Smooth muscle cell (in vitro differentiated cells): ENCODE results near the gene GPS2. TPM values are rescaled to one million over a fixed set of nuclear protein-coding genes. Genes with fewer than 3 reads are reported as not detected.
"Not testable (repeated sequence)": the region's sequence is repeated elsewhere in the genome, so short reads cannot be mapped to it uniquely, and the experiment has no call there.

Experiments
- DNase-seq: peaks from one replicate; lab custom pipeline; 2025; ENCODE audit not compliant: unreplicated experiment; lab: John Stamatoyannopoulos, UW
- H2AFZ ChIP-seq: fragments of 200-600 bp; sonication (generic); 2 replicates; pipeline ENCODE4 v1.6.0; 2016; ENCODE audit warnings: antibody characterized with exemption, low read depth, mild to moderate bottlenecking
- H3F3A ChIP-seq: fragments of 200-600 bp; sonication (generic); 2 replicates; pipeline ENCODE4 v1.6.0; 2017; ENCODE audit warnings: antibody characterized with exemption, low read depth
- H3K27ac ChIP-seq: fragments of 200-600 bp; sonication (generic); 2 replicates; pipeline ENCODE4 v1.5.1; 2016; ENCODE audit warnings: low read depth, mild to moderate bottlenecking
- H3K27me3 ChIP-seq: fragments of 200-600 bp; sonication (generic); 2 replicates; pipeline ENCODE4 v1.6.1; 2016; ENCODE audit warnings: low read depth, mild to moderate bottlenecking
- H3K36me3 ChIP-seq: fragments of 200-600 bp; sonication (generic); 2 replicates; pipeline ENCODE4 v1.5.1; 2016; ENCODE audit warnings: low read depth
- H3K4me1 ChIP-seq: fragments of 200-600 bp; sonication (generic); 2 replicates; pipeline ENCODE4 v1.5.1; 2016; ENCODE audit warnings: low read depth
- H3K4me2 ChIP-seq: fragments of 200-600 bp; sonication (generic); 2 replicates; pipeline ENCODE4 v1.6.0; 2016; ENCODE audit warnings: mild to moderate bottlenecking
- H3K4me3 ChIP-seq: fragments of 200-600 bp; sonication (generic); 2 replicates; pipeline ENCODE4 v1.5.1; 2016; ENCODE audit warnings: mild to moderate bottlenecking
- H3K79me2 ChIP-seq: fragments of 200-600 bp; sonication (generic); 2 replicates; pipeline ENCODE4 v1.6.0; 2016; ENCODE audit warnings: low read depth, mild to moderate bottlenecking
- H3K9ac ChIP-seq: fragments of 200-600 bp; sonication (generic); 2 replicates; pipeline ENCODE4 v1.6.0; 2016; ENCODE audit warnings: low read depth
- H3K9me3 ChIP-seq: fragments of 200-600 bp; sonication (generic); replicated peaks from 2 replicates; pipeline ENCODE4 v1.5.1; 2016; ENCODE audit warnings: low read depth
- H4K20me1 ChIP-seq: fragments of 200-600 bp; sonication (generic); 2 replicates; pipeline ENCODE4 v1.6.0; 2016; ENCODE audit warnings: low read depth
- WGBS: methylation state at CpG from one replicate; pipeline ENCODE4 v1.1.7; 2016; ENCODE audit warnings: low lambda C conversion rate; 5-methylcytosine and 5-hydroxymethylcytosine counted together
- polyA plus RNA-seq: library from polyadenylated mRNA; unstranded; fragments of >200 nt; fragmentation: Nextera tagmentation; extraction: Ambion mirVana; gene quantifications from 2 replicates; pipeline ENCODE4 v1.2.1, GENCODE V29; 2016
- total RNA-seq: library from RNA; depleted of rRNA; stranded (reverse); fragments of >200 nt; gene quantifications from 2 replicates; pipeline ENCODE4 v1.2.3, GENCODE V29; 2014
- TF ChIP-seq, protein P1 (sequence below): fragments of 200-600 bp; sonication (generic); IDR thresholded peaks from 2 replicates; pipeline ENCODE4 v1.5.1; 2017; ENCODE audit warnings: borderline replicate concordance, mild to moderate bottlenecking, antibody characterized with exemption; ENCODE audit not compliant: insufficient read depth, poor library complexity, severe bottlenecking

GPS2 gene
- total and polyA plus RNA-seq, 2 experiments from 2014 or later = 40.3 to 77.0 TPM

DNA sequence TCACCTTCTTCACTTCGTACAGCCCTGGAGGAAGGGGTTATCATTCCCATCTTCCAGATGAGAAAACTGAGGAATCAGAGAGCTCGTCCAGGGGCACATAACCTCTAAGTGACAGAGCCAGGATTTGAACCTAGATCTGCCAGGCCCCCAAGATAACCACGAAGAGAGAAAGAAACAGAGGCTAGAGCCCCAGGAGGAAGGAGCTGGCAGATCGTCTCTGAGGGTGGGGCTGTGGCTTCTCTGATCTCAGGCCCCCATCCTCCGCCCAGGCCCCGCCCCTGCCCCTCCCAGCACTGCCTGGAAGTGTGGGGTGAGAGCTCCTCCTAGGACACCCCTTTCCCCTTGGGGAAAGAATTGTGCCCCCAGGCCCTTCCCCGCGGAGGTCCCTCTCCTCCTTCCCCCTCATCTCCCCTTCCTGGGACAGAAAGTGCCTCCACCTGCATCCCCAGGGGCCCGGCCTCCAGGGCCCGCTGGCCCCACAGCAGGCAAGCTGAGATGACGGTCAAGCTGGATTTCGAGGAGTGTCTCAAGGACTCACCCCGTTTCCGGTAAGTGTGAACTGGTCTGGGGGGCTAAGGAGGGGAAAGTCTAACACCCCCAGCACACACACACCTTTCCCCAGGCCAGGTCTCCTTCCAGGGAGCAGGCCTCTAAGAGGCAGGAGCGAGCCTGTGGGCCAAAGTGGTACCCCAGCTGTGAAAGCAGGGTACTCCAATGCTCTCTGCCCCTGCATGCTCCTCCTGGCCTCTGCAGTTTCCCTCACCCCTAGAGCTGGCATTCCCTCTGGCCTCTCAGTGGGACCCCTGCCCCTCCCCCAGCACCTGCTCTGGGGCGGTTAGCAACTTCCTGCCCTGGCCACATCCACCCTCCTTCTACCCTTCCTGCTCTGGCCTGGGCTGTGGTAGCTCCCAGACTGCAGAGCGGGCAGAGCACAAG lies 21.3 kb upstream of the GPS2 start, which contains the start of gene ACAP1:
ACAP1 (plus strand) TSS at position 290 of the 936 bp plus-strand sequence; CDS start at position 496, 206 bp downstream.
- DNase-seq = no peak
- no peaks in the 10 kb centered on the region for H3K9me3 ChIP-seq
- no peaks in the 10 kb centered on the region for H3K79me2 ChIP-seq
- H2AFZ ChIP-seq = no peak within 1 kb of the TSS
- no peaks in the 10 kb centered on the region for H3K27me3 ChIP-seq
- no peak within 1 kb of the TSS for H3K9ac ChIP-seq
- TF ChIP-seq, protein P1, sequence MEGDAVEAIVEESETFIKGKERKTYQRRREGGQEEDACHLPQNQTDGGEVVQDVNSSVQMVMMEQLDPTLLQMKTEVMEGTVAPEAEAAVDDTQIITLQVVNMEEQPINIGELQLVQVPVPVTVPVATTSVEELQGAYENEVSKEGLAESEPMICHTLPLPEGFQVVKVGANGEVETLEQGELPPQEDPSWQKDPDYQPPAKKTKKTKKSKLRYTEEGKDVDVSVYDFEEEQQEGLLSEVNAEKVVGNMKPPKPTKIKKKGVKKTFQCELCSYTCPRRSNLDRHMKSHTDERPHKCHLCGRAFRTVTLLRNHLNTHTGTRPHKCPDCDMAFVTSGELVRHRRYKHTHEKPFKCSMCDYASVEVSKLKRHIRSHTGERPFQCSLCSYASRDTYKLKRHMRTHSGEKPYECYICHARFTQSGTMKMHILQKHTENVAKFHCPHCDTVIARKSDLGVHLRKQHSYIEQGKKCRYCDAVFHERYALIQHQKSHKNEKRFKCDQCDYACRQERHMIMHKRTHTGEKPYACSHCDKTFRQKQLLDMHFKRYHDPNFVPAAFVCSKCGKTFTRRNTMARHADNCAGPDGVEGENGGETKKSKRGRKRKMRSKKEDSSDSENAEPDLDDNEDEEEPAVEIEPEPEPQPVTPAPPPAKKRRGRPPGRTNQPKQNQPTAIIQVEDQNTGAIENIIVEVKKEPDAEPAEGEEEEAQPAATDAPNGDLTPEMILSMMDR = no peak
- H3K27ac ChIP-seq = no peak within 1 kb of the TSS
- no peak within 1 kb of the TSS for H3K4me2 ChIP-seq
- 61% methylated on average over 13 of the region's 17 CpGs for WGBS
- H3K4me3 ChIP-seq = no peak within 1 kb of the TSS
- H3K4me1 ChIP-seq = no peaks in the 10 kb centered on the region
- no peaks in the 10 kb centered on the region for H4K20me1 ChIP-seq
- H3K36me3 ChIP-seq = no peaks in the 10 kb centered on the region
- H3F3A ChIP-seq = no peaks in the 10 kb centered on the region

DNA sequence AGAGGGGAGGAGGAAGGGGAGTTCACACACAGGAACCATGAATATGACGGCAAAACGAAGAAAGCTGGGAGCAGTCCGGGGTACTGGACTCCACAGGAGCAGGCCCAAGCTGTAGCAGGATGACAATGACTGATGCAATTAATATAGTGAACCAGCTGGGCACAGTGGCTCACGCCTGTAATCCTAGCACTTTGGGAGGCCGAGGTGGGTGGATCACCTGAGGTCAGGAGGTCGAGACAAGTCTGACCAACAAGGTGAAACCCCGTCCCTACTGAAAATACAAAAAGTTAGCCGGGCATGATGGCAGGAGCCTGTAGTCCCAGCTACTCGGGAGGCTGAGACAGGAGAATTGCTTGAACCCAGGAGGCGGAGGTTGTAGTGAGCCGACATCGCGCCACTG lies 20.6 kb upstream of the GPS2 start:
- not testable (repeated sequence) for H3K27ac ChIP-seq, H3K36me3 ChIP-seq, H3K4me2 ChIP-seq, H3K27me3 ChIP-seq, H3K9ac ChIP-seq, H4K20me1 ChIP-seq, DNase-seq, H3F3A ChIP-seq, H3K9me3 ChIP-seq, H2AFZ ChIP-seq, H3K4me1 ChIP-seq, H3K4me3 ChIP-seq, H3K79me2 ChIP-seq
- WGBS = 94% methylated on average over 13 of the region's 13 CpGs

DNA sequence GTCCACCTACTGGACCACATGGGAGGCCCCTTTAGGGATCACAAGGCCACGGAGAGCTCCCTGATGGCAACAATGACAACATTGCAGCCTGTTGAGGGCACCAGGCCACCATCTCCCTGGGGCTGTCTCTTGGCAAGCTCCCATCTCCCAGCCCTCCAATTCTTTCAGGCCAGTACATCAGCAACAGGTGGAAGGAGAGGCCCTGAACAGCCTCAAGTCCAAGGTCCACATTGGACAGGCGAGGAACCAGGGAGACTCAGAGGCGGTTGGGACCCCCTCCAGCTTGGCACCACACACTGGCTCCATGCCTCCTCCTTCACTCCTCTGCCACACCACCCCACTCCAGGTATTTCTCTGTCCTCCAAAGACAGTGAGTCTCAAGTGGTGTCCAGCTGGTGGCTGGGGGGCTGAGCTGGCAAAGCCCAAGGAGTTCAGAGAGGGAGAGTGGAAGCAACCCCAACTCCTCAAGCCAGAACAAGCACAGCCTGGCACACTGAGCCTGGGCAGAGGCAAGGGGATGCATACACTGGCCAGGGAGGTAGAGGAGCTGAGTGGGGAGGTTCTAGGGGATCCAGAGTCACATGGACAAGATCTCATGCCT lies 19.9 kb upstream of the GPS2 start:
- Histone ChIP-seq H3K27me3 (no peaks in the 10 kb centered on the region), H3K4me2 (no peak overlapping the region), H3K4me3 (no peak overlapping the region), H3K79me2 (no peaks in the 10 kb centered on the region), H2AFZ (no peak overlapping the region), H3F3A (no peaks in the 10 kb centered on the region), H3K9ac (no peak overlapping the region), H3K27ac (no peak overlapping the region), H3K4me1 (peaks cover 5% of the 10 kb centered on the region), H4K20me1 (no peaks in the 10 kb centered on the region), H3K36me3 (no peaks in the 10 kb centered on the region), H3K9me3 (no peaks in the 10 kb centered on the region)
- WGBS = 91% methylated on average over 3 of the region's 3 CpGs
- TF ChIP-seq, protein P1 = no peak
- no peak for DNase-seq

DNA sequence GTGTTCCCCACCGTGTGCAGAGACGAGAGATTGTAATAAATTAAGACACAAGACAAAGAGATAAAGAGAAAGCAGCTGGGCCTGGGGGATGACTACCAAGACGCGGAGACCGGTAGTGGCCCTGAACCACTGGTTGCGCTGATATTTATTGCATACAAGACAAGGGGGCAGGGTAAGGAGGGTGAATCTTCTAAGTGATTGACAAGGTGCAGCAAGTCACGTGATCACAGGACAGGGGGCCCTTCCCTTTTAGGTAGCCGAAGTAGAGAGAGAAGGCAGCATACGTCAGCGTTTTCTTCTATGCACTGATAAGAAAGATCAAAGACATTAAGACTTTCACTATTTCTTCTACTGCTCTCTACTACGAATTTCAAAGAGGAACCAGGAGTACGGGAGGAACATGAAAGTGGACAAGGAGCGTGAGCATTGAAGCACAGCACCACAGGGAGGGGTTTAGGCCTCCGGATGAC lies 17.5 kb upstream of the GPS2 start:
- H3F3A ChIP-seq = not testable (repeated sequence)
- 71% methylated on average over 14 of the region's 14 CpGs for WGBS
- peaks cover 10% of the 10 kb centered on the region for H3K79me2 ChIP-seq

More for the DNA sequence above, 17.5 kb upstream of the GPS2 start:
- not testable (repeated sequence) for H3K36me3 ChIP-seq, H3K9ac ChIP-seq, H3K4me2 ChIP-seq, H2AFZ ChIP-seq, H3K9me3 ChIP-seq, DNase-seq, H3K27ac ChIP-seq, H3K4me3 ChIP-seq, H3K27me3 ChIP-seq, H4K20me1 ChIP-seq
- peaks cover 14% of the 10 kb centered on the region for H3K4me1 ChIP-seq
